HT1080 (cell line): ENCODE data around the gene ATP8B3. TPM values are rescaled to one million over a fixed set of nuclear protein-coding genes. Genes with fewer than 3 reads are reported as not detected.

Experiments used
- DNase-seq: peaks from one replicate; pipeline ENCODE4 v3.0.0-alpha.2; 2015; ENCODE audit warnings: low read depth
- total RNA-seq: library from RNA; depleted of rRNA; stranded (reverse); fragments of >200 nt; shearing (Covaris generic); gene quantifications from 2 replicates; pipeline ENCODE4 v1.2.3, GENCODE V29; 2014

Gene ATP8B3
- total RNA-seq, 1 experiment from 2014 or later: 9.8 TPM

DNA sequence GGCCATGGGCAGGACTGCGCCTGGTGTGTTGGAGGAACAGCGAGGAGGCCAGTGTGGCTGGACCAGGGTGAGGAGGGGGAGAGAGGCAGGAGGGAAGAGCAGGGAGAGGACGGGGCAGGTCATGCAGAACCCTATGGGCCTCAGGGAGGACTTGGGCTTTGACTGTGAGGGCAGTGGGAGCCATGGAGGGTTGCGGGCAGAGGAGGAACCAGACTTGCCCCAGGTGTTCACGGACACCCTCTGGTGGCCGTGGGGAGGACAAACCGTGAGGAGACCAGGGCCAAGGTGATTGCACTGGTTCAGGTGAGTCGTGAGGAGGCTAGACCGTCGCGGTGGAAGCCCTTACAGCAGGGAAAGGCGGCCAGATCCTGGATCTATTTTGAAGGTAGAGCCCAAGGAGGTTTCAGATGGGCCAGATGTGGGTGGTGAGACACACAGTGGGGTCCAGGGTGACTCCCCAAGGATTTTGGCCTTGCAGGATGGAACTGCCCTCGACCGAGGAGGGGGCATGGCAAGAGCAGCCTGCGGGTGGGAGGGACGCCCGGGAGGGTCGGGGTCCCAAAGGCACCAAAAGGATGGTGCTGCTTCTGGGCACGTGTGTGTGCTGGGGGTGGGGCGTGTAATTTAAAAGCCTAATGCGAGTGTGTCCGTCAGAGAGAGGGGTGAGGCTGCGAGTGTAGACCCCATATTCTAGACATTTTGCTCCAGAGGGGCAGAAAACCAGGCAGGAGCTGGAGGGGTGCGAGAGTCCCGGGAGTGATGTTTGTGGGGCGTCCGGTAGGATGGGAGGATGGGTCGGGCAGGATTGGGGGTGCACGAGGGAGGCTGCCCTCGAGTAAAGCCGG lies 39.0 kb upstream of the ATP8B3 start:
- no peak for DNase-seq

DNA sequence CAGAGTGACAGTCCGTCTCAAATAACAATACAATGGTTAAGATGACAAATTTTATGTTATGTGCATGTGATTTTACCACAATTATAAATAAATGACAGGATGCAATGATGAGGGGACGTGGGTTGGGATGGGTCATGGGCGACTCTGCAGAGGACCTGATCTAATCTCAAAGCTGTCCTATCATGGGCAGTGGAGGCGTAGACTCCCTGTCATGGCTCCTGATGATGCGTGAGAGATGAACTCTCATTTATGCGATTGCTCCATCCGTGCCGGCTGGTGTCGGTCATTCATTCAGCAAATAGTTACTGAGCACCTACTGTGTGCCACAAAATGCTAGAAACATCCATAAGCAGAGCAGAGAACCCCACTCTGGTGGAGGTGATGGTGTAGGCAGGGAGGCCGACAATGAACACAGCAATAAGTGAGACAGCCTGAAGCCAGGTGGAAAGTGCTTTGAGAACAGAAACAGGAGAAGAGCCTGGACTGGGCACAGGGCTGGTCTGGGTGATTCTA lies 37.9 kb upstream of the ATP8B3 start:
- DNase-seq: no peak

DNA sequence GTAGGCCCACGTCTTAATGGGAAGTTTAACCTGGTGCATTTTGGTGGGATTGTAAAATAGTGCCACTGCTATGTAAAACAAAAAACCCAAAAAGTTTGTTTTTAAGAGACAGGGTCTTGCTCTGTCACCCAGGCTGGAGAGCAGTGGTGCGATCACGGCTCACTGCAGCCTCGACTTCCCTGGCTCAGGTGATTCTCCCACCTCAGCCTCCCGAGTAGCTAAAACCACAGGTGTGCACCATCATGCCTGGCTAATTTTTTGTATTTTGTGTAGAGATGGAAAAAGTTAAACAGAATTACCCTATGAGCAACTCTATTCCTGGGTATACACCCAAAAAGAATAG lies 37.0 kb upstream of the ATP8B3 start:
- no peak for DNase-seq

- DNase-seq: peak; percentile 94
Observed at GRCh38 chr19:1848399-1849131, 36.5 kb upstream of the ATP8B3 start, which contains the start of gene REXO1. Gene REXO1, minus strand, starts transcription at chr19:1848483. Its CDS starts 125 bp downstream, at chr19:1848358.

DNA sequence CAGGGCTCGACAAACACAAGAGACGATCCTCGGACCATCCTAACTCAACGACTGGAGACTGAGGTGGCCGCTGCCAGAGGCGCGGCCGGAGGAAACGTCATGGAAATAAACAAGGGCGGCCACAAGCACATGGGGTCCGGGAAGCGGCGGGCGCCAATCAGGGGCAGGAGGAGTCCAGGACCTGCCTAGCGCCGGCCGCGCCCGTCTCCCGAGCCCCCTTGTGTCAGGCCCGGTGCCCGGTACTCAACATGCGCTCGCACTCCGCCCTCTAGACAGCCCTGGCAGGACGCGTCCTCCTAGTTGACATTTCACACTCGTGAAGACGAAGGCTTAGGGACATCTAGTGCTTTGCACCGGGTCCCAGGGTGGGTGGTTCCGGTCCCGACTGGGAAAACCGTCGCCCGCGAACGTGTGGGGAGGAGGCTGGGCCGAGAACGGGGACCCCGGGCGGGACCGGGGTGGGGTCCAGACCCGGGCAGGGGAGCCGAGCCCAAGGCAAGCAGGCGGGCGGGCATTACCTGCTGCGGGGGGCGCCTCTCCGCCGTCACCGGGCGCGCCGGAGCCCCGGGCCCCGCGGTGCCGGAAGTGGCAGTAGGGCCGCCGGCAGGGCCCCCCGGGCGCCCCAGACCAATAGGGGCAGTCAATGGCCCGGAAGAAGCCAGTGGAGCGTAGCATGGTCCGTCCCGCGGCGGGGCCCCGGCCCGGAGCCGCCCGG lies 35.8 kb upstream of the ATP8B3 start:
- peak; percentile 47 for DNase-seq

- no peak for DNase-seq
Observed at GRCh38 chr19:1847348-1847683, 35.2 kb upstream of the ATP8B3 start.

GRCh38 chr19:1846517-1847204 lies 34.6 kb upstream of the ATP8B3 start:
- DNase-seq: no peak

DNA sequence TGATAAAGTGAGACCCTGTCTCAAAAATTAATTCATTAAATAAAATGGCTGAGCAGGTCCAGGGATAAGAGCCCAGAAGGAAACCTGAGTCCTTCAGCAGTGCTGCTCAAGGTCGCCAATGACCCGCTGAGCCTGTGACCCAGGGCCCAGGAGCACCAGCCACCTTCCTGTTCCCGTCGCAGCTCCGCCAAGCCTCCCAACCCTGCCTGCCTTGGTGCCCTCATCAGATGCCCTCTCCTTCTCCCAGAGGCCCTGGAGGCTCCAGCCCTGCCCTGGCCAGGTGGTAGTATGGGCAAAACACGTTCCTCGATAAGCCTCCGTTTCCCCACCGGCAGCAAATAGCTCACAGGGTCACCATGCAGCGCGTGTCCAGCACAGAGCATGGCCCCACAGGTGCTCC lies 33.6 kb upstream of the ATP8B3 start:
- DNase-seq: no peak

- no peak for DNase-seq
Observed at GRCh38 chr19:1845125-1845515, 33.0 kb upstream of the ATP8B3 start.

DNA sequence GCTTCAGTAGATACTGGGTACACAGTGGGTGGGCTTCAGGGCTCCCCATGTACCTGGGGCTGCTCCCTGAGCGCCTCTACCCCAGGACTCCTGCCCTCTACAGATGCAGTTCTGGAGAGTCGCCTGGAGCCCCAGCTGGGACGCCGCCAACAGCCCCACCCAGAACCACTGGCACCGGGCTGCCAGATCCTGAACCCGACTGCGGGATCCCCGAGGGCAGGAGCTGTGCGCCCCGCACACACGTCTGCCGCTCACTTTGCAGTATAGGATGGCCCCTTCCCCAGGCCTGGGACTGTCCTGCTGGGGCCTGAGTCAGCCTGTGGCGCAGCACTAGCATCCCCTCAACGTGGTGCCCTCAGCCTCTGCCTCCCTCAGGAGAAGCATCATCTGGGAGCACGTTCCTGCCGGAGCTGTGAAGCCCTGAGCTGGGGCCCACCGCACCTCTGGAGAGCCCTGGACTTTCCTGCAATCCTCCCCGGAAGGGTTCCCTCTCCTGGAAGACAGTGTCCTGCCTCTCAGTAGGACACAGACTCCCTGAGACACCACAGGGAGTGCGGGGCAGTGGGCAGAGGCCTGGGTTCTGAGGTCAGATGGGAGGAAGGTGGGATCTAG lies 32.5 kb upstream of the ATP8B3 start:
- DNase-seq: no peak

DNA sequence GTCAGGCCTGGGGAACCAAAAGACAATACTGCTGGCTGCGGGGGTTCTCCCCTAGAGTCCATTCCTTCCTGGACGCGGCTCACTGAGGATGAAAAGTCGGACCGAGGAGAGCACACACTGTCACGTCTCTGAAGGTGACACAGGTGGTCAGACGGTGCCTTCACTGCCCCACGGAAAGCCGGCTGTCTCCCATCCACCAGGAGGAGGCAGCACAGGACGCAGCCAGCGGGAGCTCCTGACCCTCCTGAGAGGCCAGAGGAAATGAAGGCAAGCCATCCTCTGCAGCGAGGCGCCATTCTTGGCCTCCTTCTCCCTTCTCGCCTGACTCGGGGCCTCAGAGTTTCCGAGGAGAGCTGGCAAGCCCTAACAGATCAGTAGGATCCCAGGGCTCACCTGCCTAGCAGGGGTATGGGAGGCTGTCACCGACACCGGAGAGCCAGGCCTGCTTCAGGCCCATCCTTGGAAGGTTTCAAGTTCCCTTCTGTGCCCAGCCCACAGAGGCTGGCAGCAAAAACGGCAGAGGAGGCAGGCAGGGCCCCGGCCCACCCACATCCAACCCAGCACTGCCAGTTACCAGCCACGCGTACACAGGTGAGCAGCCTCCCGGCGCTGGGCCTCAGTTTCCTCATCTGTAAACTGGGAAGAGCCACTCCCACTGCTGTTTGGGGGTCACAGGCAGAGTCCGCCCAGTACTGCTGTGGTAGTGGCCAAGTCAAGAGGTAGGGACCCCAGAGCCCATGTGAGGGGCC lies 31.7 kb upstream of the ATP8B3 start:
- no peak for DNase-seq

GRCh38 chr19:1843116-1843515 lies 31.0 kb upstream of the ATP8B3 start:
- DNase-seq: no peak

DNA sequence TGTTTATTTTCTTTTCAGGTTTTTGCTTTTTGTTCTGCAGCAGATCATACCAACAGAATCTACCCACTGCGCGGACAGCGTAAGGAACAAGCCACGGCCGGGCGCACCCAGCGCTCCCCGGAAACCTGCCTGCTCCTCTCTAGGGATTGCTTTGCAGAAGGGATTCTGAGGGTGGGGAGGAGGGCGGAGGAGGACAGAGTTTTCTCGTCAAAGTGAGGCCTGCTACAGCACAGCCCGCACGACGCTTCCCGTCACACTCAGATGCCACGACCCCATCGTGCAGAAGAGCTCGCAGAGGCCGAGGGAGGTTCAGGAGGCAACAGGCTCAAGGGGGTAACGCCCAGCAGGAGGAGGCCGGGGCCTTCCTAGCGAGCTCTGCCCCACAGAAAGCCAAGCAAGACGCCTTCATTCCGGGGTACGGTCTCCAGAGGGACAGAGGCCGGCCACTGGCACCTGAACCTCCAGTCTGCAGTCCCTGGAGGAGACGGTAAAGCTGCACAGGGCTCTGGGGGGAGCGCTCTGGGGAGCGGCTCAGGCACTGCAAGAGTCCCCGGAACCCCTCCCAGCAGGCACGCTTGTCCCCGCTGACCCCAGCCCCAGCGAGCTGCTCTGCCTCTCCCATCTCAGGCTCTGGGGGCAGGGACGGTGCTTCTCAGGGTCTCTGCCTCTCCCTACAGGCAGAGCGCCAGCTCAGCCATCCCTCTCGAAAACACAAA lies 29.3 kb upstream of the ATP8B3 start:
- no peak for DNase-seq

DNA sequence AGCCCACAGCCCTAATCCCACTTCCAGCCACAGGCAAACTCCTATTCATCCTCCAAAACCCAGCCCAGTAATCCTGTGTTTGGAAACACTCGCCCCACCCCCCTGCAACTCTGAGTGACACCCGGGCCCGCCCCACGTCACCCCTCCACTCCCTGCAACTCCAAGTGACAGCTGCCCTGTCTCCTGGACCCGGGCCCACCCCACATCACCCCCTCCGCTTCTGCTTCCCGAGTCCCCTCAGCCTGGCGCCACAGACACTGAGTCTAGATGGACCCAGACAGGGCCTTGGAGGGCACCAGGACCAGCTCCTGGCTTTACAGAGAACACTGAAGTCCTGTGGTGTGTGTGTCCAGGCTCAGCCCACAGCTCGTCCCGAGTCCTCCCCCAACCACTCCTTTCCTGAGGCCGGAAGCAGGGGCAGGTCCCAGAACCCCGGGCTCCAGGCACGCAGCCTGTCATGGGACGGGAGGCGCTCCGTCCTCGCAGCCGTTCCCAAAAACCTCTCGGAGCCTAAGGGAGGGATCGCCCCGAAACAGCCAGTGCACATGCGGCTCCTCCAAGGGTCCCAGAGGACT lies 28.6 kb upstream of the ATP8B3 start:
- DNase-seq: no peak

DNA sequence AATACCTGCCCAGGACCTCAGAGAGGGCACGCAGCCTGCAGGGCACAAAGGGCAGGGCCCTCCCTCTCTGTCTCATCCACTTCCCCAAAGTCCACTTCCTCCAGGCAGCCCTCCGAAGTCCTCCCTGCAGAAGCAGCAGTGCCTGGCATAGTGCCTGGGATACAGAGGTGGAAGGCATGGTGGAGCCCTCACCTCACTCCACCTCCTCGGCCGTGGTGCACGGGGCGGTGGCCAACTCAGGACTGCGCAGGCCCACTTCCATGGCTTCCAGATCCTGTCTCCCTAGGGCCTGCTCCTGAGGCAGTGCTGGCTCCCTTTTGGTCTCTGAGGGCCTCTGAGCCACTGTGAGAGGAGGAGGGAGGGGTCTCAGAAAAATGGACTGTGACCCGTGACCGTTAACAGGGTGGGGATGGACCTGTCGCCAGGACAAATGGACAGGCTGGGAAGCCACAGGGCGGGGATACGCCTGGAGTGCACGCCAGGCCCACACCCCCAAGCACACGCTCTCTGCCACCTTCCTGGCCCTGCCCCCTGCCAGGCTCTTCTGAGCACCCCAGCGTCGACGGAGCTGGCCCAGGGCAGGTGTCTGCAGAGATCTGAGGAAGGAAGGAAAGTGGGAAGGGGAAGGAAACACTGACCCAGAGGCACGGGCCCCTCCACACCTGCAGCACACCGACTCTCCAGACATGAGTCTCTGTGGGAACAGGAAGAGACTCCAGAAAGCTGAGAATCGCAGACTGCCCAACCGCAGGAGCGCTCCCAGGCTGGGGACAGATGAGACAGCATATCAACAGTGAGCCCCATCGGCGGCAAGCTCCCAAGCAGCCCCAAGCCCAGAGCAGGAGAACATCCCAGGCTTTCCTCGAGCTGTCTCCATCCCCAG lies 27.8 kb upstream of the ATP8B3 start:
- DNase-seq: no peak

DNA sequence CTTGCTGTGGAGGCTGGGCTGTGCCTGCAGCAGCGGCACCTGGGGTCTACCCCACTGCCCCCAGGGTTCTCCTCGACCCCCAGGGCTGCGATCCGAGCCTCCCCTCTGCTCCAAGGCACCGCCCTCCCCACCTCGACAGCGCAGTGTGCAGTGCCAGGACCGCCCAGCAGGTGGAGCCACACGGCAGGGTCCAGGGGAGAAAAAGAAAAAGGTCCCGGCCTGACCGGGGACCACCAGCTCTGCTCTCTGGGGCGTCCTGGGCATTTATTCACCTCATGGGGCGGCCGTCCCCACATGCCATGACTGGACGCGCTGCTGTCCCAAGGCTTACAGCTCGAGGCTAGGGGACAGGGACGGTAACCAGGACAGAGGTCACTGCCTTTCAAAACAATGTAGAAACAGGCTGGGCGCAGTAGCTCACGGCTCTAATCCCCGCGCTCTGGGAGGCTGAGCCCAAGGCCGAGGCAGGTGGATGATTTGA lies 25.6 kb upstream of the ATP8B3 start:
- peak; percentile 32 for DNase-seq

DNA sequence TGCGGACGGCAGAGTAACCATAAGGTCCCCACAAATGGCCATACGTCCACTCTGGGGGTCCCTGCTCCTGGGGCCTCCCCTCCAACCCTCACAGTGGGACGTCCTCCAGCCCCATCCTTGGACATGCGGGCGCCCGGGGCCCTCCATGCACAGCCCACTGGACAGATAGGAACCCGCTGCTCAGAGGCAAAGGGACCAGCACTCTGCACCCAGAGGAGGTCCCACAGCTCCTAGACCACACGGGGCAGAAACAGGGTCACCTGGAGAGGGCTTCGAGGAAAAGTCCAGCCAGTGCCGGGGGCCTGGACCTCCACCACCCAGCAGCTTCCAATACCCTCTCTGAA lies 25.1 kb upstream of the ATP8B3 start:
- DNase-seq: no peak
